Measurements from ENCODE around the gene DENND1A.
A peak's percentile ranks its signal among the peaks of the same experiment; 100 is the strongest.

DENND1A gene

DNA sequence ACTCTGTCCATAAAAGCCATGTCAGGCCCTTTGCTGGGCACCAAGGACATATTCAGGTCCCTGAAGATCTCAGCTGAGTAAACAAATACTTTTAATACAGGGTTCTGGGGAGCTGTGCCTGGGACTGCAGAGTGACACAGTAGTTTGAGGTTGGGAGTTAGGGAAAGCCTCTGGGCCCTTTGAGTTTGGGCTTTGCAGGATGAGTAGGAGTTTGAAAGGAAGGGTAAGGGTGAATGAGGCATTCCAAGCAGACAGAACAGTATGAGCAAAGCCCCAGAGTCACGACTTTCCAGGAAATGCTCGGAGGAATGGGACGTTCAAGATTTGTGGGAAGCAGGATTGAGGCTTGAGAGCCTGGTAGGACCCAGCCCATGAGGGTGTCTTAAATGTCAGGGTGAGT lies 560.6 kb downstream of the DENND1A start:
- DNase-seq (ENCODE audit: low read depth), result no peak
- TF ChIP-seq, protein P1, sequence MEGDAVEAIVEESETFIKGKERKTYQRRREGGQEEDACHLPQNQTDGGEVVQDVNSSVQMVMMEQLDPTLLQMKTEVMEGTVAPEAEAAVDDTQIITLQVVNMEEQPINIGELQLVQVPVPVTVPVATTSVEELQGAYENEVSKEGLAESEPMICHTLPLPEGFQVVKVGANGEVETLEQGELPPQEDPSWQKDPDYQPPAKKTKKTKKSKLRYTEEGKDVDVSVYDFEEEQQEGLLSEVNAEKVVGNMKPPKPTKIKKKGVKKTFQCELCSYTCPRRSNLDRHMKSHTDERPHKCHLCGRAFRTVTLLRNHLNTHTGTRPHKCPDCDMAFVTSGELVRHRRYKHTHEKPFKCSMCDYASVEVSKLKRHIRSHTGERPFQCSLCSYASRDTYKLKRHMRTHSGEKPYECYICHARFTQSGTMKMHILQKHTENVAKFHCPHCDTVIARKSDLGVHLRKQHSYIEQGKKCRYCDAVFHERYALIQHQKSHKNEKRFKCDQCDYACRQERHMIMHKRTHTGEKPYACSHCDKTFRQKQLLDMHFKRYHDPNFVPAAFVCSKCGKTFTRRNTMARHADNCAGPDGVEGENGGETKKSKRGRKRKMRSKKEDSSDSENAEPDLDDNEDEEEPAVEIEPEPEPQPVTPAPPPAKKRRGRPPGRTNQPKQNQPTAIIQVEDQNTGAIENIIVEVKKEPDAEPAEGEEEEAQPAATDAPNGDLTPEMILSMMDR (IDR thresholded peaks at IDR 0.05; ENCODE audit: insufficient read depth, low read depth, low read length, missing control alignments), result no peak
- H3K4me3 ChIP-seq (ENCODE audit: low read length), result no peak overlapping the region

DNA sequence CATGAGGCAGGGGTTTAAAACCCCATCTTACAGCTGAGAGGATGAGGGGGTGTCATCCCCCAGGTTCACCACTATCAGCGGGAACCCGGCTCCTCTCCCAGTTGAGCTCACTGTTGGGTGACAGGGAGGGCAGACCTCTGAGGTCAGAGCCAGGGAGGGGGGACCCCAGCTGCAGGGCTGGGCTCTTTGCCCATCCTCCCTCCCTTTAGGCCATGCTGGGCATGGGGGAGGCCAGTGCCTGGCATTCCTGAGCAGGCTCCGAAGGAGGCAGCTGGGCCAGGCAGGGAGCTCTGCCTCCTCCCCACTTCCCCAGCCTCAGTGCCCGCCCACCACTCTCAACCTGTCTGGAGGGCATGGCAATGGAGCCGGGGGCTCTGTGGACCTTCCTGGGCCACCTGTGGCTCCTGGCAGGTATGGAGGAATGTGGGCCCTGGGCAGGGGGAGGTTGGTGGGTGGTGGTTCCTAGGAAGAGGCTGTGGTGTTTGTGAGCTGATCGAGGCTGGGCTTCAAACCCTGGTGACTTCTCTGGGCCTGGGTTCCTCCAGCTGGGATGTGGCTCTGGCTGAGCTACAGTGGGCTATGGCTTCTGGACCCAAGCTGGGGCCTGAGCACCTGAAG lies 561.3 kb downstream of the DENND1A start:
- TF ChIP-seq, protein P1 (IDR thresholded peaks at IDR 0.05; ENCODE audit: insufficient read depth, low read depth, low read length, missing control alignments), result no peak
- no peak overlapping the region for H3K4me3 ChIP-seq (ENCODE audit: low read length)
- no peak for DNase-seq (ENCODE audit: low read depth)

DNA sequence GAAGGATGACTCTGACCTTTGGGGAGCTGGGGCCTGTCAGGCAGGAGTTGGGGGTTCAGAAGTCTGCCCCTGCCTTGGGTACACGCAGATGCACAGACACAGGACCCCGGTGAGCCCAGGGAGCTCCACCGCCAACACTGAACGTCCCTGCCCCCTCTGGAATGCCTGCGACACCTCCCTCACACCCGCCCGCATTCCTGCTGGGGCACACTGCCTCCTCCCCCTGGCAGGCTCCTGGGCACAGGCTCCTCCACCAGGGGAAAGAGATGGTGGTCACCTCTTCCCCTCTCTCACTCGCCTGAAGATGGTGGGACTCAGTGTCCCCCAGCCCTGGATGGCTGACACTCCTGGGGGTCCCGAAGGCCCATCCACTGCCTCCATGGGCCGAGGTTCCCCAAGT lies 561.9 kb downstream of the DENND1A start:
- TF ChIP-seq, protein P1 (IDR thresholded peaks at IDR 0.05; ENCODE audit: insufficient read depth, low read depth, low read length, missing control alignments), result no peak
- H3K4me3 ChIP-seq (ENCODE audit: low read length), result no peak overlapping the region
- no peak for DNase-seq (ENCODE audit: low read depth)

DNA sequence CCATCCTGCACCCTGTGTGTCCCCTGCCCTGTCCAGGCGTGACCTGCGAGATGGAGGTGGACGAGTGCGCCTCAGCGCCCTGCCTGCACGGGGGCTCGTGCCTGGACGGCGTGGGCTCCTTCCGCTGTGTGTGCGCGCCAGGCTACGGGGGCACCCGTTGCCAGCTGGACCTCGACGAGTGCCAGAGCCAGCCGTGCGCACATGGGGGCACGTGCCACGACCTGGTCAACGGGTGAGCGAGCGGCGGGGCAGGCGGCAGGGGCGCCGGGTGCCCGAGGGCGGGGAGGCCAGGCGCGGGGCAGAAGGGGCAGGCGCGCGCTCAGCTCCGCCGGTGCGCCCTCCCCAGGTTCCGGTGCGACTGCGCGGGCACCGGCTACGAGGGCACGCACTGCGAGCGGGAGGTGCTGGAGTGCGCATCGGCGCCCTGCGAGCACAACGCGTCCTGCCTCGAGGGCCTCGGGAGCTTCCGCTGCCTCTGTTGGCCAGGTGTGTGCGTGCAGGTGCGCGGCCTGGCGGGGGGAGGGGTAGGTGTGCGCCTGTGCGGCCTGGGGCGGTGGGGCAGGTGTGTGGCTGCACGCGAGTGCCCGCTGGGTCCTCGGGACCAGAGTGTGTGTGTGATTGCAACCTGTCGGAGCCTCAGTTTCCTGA lies 563.9 kb downstream of the DENND1A start:
- H3K4me3 ChIP-seq (ENCODE audit: low read length), result no peak overlapping the region
- TF ChIP-seq, protein P1 (IDR thresholded peaks at IDR 0.05; ENCODE audit: insufficient read depth, low read depth, low read length, missing control alignments), result no peak
- DNase-seq (ENCODE audit: low read depth), result no peak

DNA sequence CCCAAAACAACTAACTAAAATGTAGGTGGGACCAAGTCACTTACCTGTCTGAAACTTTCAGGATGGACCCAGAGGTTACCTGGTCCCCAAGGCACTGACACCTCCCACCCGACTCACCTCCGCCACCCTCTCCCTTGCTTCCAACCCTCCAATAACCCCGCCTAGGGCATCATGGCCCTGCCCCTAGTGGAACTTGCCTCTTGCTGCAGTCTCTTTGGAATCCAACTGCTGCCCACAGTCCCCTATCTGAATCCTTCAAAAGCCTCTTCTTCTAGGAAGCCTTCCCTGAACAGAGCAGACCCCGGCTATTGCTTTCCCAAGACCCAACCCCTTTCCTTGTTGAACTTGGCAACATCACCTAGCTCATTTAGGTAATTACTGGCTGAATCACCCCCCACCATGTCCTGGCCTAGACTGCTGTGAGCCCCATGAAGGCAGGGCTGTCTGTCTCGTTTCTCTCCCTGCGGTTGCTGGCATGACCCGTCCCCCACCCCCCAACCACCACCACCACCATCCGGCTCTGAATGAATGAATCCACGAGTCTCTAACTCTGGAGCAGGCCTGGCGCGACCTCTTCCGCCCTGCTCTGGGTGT lies 564.5 kb downstream of the DENND1A start:
- no peak overlapping the region for H3K4me3 ChIP-seq (ENCODE audit: low read length)
- DNase-seq (ENCODE audit: low read depth), result no peak
- TF ChIP-seq, protein P1 (IDR thresholded peaks at IDR 0.05; ENCODE audit: insufficient read depth, low read depth, low read length, missing control alignments), result peak; percentile 34

DNA sequence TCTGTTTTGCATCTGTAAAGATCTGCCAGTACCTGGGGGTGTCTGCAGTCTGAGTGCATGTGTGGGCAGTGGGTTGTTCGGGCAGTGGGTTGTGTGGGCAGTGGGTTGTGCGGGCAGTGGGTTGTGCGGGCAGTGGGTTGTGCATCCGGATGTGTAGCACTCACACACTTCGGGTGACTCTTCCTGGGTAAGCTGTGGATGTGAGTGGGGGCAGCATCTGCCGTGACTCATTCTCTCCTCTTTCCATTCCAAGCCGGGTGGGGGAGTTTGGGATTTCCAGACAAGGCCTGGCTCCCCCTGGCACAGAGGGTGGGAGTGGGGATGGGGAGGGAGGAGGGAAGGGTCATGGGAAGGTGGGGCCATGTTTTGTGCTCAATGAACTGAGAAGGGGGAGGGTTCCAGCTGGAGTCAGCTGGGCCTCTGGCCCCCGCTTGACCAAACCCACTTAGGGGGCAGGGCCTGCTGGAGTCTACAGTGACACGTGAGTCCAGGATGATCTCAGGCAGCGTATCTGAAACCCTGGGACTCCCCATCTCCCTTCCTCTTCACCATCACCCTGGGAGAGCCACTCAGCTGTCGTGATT lies 565.6 kb downstream of the DENND1A start:
- TF ChIP-seq, protein P1 (IDR thresholded peaks at IDR 0.05; ENCODE audit: insufficient read depth, low read depth, low read length, missing control alignments), result no peak
- no peak for DNase-seq (ENCODE audit: low read depth)
- H3K4me3 ChIP-seq (ENCODE audit: low read length), result no peak overlapping the region
